Mesendoderm (in vitro differentiated cells): Measurements from ENCODE around the gene DHFR. TPM values are rescaled to one million over a fixed set of nuclear protein-coding genes. Genes with fewer than 3 reads are reported as not detected.

Source experiments
- DNase-seq: peaks from one replicate; pipeline ENCODE4 v3.0.0; 2013
- H2AK5ac ChIP-seq: 2 replicates; pipeline ENCODE4 v1.6.1; 2013; ENCODE audit warnings: low read length, inconsistent platforms
- H2BK120ac ChIP-seq: 2 replicates; pipeline ENCODE4 v1.6.1; 2013; ENCODE audit warnings: low read depth, mild to moderate bottlenecking, low read length, moderate library complexity, mixed read lengths
- H2BK15ac ChIP-seq: replicated peaks from 2 replicates; pipeline ENCODE4 v1.6.1; 2013; ENCODE audit warnings: low read depth, mild to moderate bottlenecking, moderate library complexity
- H2BK5ac ChIP-seq: 2 replicates; pipeline ENCODE4 v1.6.1; 2013; ENCODE audit warnings: low read length, inconsistent platforms
- H3K18ac ChIP-seq: 2 replicates; pipeline ENCODE4 v1.6.1; 2013; ENCODE audit warnings: mild to moderate bottlenecking, low read length, mixed read lengths
- H3K23ac ChIP-seq: one replicate; pipeline ENCODE4 v1.6.1; 2013; ENCODE audit warnings: low read length
- H3K27ac ChIP-seq: 2 replicates; pipeline ENCODE4 v1.5.1; 2013; ENCODE audit warnings: low read depth, mild to moderate bottlenecking, inconsistent platforms, low read length, moderate library complexity
- H3K27me3 ChIP-seq: 2 replicates; pipeline ENCODE4 v1.6.1; 2013; ENCODE audit warnings: low read length, control low read depth, mild to moderate bottlenecking, inconsistent platforms; ENCODE audit not compliant: insufficient read depth, poor library complexity
- H3K36me3 ChIP-seq: 2 replicates; pipeline ENCODE4 v1.6.1; 2013; ENCODE audit warnings: low read length, inconsistent platforms; ENCODE audit not compliant: control insufficient read depth, insufficient read depth
- H3K4ac ChIP-seq: one replicate; pipeline ENCODE4 v1.6.1; 2013; ENCODE audit warnings: low read depth, mild to moderate bottlenecking, low read length, moderate library complexity
- H3K4me1 ChIP-seq: 2 replicates; pipeline ENCODE4 v1.6.1; 2013; ENCODE audit warnings: low read depth, low read length, inconsistent platforms; ENCODE audit not compliant: control insufficient read depth
- H3K4me2 ChIP-seq: 2 replicates; pipeline ENCODE4 v1.6.1; 2013; ENCODE audit warnings: low read length
- H3K4me3 ChIP-seq: 2 replicates; pipeline ENCODE4 v1.5.1; 2013; ENCODE audit warnings: mild to moderate bottlenecking, low read length
- H3K56ac ChIP-seq: one replicate; pipeline ENCODE4 v1.6.1; 2013; ENCODE audit warnings: low read length
- H3K79me1 ChIP-seq: 2 replicates; pipeline ENCODE4 v1.6.1; 2013; ENCODE audit warnings: low read length, inconsistent platforms
- H3K79me2 ChIP-seq: 2 replicates; pipeline ENCODE4 v1.6.1; 2013; ENCODE audit warnings: mild to moderate bottlenecking, low read length; ENCODE audit not compliant: control insufficient read depth, insufficient read depth
- H3K9ac ChIP-seq: 2 replicates; pipeline ENCODE4 v1.6.1; 2013; ENCODE audit warnings: low read length, inconsistent platforms
- H4K5ac ChIP-seq: one replicate; pipeline ENCODE4 v1.6.1; 2013; ENCODE audit warnings: low read length
- H4K8ac ChIP-seq: one replicate; pipeline ENCODE4 v1.6.1; 2013; ENCODE audit warnings: low read depth, mild to moderate bottlenecking, control low read depth, low read length, moderate library complexity
- WGBS: extraction: QIAGEN DNeasy Blood & Tissue Kit; methylation state at CpG from one replicate; pipeline ENCODE4 v1.1.7; 2013; ENCODE audit warnings: low lambda C conversion rate, missing lambda C conversion rate; ENCODE audit not compliant: insufficient coverage; ENCODE audit errors: extremely low coverage; 5-methylcytosine and 5-hydroxymethylcytosine counted together
- polyA plus RNA-seq, 2 experiments: library from polyadenylated mRNA; stranded (reverse); fragments of 200-250 nt; gene quantifications; one replicate each; pipeline ENCODE4 v1.2.3, GENCODE V29; 2013

DHFR gene
- 96.9 TPM for polyA plus RNA-seq (2013, experiment 1 of 2)
- polyA plus RNA-seq (2013, experiment 2 of 2) = 96.7 TPM

DNA sequence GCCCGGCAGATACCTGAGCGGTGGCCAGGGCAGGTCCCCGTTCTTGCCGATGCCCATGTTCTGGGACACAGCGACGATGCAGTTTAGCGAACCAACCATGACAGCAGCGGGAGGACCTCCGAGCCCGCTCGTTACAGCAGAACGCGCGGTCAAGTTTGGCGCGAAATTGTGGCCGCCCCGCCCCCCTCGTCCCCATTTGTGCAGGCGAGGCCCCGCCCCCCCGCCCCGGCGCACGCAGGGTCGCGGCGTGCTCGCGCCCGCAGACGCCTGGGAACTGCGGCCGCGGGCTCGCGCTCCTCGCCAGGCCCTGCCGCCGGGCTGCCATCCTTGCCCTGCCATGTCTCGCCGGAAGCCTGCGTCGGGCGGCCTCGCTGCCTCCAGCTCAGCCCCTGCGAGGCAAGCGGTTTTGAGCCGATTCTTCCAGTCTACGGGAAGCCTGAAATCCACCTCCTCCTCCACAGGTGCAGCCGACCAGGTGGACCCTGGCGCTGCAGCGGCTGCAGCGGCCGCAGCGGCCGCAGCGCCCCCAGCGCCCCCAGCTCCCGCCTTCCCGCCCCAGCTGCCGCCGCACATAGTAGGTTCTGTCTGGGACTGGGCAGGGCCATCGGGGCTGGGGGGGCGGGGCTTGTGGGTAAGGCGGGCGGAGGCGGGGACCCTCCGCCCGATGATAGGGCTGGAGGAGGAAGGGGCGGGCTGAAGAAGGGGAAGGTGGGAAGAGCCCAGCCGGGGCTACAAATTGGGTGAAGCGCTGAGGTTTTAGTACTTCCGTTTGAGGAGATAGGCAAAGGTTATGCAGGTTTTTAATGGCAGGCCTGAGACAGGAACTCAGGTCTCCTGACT is at the start of gene DHFR, which contains the start of gene MSH3:
DHFR (minus strand) TSS at position 593 of the 840 bp plus-strand sequence; CDS start at position 99, 494 bp downstream.
MSH3 (plus strand) TSS at position 262 of the 840 bp plus-strand sequence; CDS start at position 338, 76 bp downstream.
- WGBS = no CpG with 5 or more reads among the region's 74 CpGs
- Histone ChIP-seq H3K27me3 (no peaks in the 10 kb centered on the region), H3K9ac (peak within 1 kb of the TSS; percentile 99), H3K56ac (peak within 1 kb of the TSS; percentile 99), H3K18ac (peak within 1 kb of the TSS; percentile 100), H2BK15ac (no peak within 1 kb of the TSS), H3K4me1 (peaks cover 4% of the 10 kb centered on the region), H2BK5ac (peak within 1 kb of the TSS; percentile 96), H3K79me2 (peaks cover 12% of the 10 kb centered on the region), H2AK5ac (no peak within 1 kb of the TSS), H3K4ac (peak within 1 kb of the TSS; percentile 98), H3K4me2 (peak within 1 kb of the TSS; percentile 65), H3K79me1 (peaks cover 5% of the 10 kb centered on the region), H3K27ac (peak within 1 kb of the TSS; percentile 100), H4K5ac (no peak within 1 kb of the TSS), H3K23ac (peak within 1 kb of the TSS; percentile 97), H2BK120ac (peak within 1 kb of the TSS; percentile 92), H3K36me3 (no peaks in the 10 kb centered on the region), H3K4me3 (peak within 1 kb of the TSS; percentile 97), H4K8ac (no peak within 1 kb of the TSS)
- DNase-seq = peak; percentile 97

DNA sequence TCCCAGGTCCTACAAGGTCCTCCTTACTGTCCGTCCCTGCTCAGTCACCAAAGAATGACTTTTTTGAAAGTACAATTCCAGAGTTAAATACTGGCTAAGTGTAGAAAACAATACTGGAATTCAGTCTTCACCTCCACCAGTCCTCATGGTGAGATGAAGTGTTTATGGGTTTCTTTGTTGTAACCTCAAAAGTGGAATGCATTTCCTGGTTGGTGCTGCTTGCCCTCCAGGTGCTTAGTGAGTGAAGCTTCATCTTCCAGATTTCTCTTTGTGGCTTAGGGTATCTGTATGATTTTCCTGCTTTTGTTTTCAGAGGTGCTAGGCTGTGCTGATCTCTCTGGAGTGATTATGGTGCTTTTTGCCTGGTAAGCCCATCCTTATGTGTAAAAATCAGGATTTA is 49.4 kb upstream of the DHFR start:
- Histone ChIP-seq H3K4me1 (peaks cover 3% of the 10 kb centered on the region), H2AK5ac (no peak overlapping the region), H3K56ac (no peak overlapping the region), H2BK5ac (no peak overlapping the region), H4K5ac (no peak overlapping the region), H3K4ac (no peak overlapping the region), H2BK15ac (no peak overlapping the region), H3K18ac (no peak overlapping the region), H3K79me2 (no peaks in the 10 kb centered on the region), H3K27me3 (no peaks in the 10 kb centered on the region), H3K36me3 (no peaks in the 10 kb centered on the region), H3K23ac (no peak overlapping the region), H2BK120ac (no peak overlapping the region), H3K4me3 (no peak overlapping the region), H3K9ac (no peak overlapping the region), H3K79me1 (no peaks in the 10 kb centered on the region), H3K27ac (peak overlapping the region; percentile 6), H4K8ac (no peak overlapping the region), H3K4me2 (no peak overlapping the region)
- peak; percentile 54 for DNase-seq
- WGBS = no CpG with 5 or more reads among the region's 1 CpG

DNA sequence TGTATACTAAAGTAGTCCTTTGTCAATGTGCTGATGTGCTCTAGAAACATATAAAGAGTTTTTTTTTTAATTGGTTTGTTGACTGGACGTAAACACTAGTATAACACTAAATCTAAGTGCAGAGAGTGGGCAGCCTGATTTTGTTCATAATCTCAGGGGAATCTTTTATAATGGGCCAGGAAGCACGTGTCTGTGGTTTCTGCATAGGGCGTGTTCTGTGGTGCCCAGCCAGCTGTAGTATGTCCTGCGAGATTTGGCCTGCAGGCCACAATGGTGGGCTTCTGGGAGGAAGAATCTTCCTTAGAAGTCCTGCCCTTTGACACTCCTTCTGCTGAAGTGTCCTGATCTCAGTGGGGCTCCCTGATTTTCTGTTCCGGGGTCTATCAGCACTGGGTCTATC is 49.0 kb upstream of the DHFR start:
- H2BK120ac ChIP-seq = no peak overlapping the region
- no peaks in the 10 kb centered on the region for H3K27me3 ChIP-seq
- H3K4ac ChIP-seq = no peak overlapping the region
- H3K27ac ChIP-seq = peak overlapping the region; percentile 6
- H4K5ac ChIP-seq = no peak overlapping the region
- no peak for DNase-seq
- no peak overlapping the region for H3K23ac ChIP-seq
- no peak overlapping the region for H3K4me3 ChIP-seq
- H3K9ac ChIP-seq = no peak overlapping the region
- WGBS = no CpG with 5 or more reads among the region's 5 CpGs
- no peaks in the 10 kb centered on the region for H3K36me3 ChIP-seq
- H3K4me2 ChIP-seq = no peak overlapping the region
- H2AK5ac ChIP-seq = no peak overlapping the region
- peaks cover 3% of the 10 kb centered on the region for H3K4me1 ChIP-seq
- no peak overlapping the region for H4K8ac ChIP-seq
- no peaks in the 10 kb centered on the region for H3K79me1 ChIP-seq
- H3K79me2 ChIP-seq = no peaks in the 10 kb centered on the region
- H3K18ac ChIP-seq = no peak overlapping the region
- H3K56ac ChIP-seq = no peak overlapping the region
- H2BK5ac ChIP-seq = no peak overlapping the region
- H2BK15ac ChIP-seq = no peak overlapping the region

DNA sequence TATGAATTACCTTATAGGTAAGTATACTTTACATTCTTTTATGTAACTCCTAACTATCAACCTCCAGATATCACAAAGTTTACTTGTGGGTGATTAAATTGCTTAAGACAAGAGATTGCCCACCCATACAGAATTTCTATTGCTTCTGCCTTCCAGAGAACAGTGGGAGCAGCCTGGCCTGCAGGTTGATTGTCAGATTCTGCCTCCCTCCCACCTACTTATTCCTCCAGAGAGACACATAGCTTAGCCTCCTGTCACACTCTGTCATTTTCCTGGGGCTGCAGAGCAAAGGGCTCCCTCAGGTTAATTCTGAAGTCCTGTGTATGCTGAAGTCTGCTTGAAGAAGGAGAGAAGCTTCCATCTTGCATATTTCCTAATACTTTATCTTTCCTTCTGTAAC is 48.5 kb upstream of the DHFR start:
- Histone ChIP-seq H3K4me2 (no peak overlapping the region), H3K27ac (no peak overlapping the region), H3K56ac (no peak overlapping the region), H3K4me3 (no peak overlapping the region), H4K5ac (no peak overlapping the region), H3K4ac (no peak overlapping the region), H2AK5ac (no peak overlapping the region), H4K8ac (no peak overlapping the region), H3K9ac (no peak overlapping the region), H3K79me2 (no peaks in the 10 kb centered on the region), H3K36me3 (no peaks in the 10 kb centered on the region), H2BK5ac (no peak overlapping the region), H3K23ac (no peak overlapping the region), H3K27me3 (no peaks in the 10 kb centered on the region), H3K79me1 (no peaks in the 10 kb centered on the region), H2BK15ac (no peak overlapping the region), H2BK120ac (no peak overlapping the region), H3K18ac (no peak overlapping the region), H3K4me1 (peaks cover 3% of the 10 kb centered on the region)
- no peak for DNase-seq

DNA sequence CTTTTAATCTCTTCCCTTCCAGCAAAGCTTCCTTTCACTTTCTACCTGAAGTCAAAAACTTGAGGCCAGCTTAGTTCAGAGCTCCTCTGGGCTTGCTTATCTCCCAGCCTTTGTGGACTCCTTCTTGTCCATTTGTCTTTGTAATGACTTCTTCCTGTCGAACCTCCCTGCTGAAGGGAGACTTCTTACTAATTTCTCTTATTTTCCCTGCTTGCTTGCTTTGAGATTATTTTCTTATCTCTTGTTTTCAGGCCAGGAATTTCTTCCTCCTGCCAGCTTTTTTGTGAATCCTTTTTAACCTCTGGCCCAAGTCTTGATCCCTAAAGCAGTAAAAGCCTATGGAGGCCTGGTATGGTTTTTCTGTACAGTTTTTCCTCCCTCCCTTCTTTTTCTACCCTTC is 46.8 kb upstream of the DHFR start:
- H4K5ac ChIP-seq = no peak overlapping the region
- H2BK5ac ChIP-seq = no peak overlapping the region
- H2AK5ac ChIP-seq = no peak overlapping the region
- no peak overlapping the region for H2BK15ac ChIP-seq
- peaks cover 3% of the 10 kb centered on the region for H3K4me1 ChIP-seq
- H3K79me1 ChIP-seq = no peaks in the 10 kb centered on the region
- peak; percentile 74 for DNase-seq
- H2BK120ac ChIP-seq = no peak overlapping the region
- H3K4me3 ChIP-seq = no peak overlapping the region
- H3K79me2 ChIP-seq = no peaks in the 10 kb centered on the region
- H3K18ac ChIP-seq = no peak overlapping the region
- H4K8ac ChIP-seq = no peak overlapping the region
- no peak overlapping the region for H3K9ac ChIP-seq
- no peak overlapping the region for H3K27ac ChIP-seq
- no peaks in the 10 kb centered on the region for H3K27me3 ChIP-seq
- no peak overlapping the region for H3K23ac ChIP-seq
- no CpG with 5 or more reads among the region's 1 CpG for WGBS
- H3K4ac ChIP-seq = no peak overlapping the region
- no peak overlapping the region for H3K56ac ChIP-seq
- no peaks in the 10 kb centered on the region for H3K36me3 ChIP-seq
- no peak overlapping the region for H3K4me2 ChIP-seq
